Right lobe of liver (tissue), 6 donors: ENCODE results near the gene APOL2. TPM values are rescaled to one million over a fixed set of nuclear protein-coding genes. Genes with fewer than 3 reads are reported as not detected.

ENCODE experiments used
- ATAC-seq, 4 donors: fragments of 200-7000 bp; cut with Tn5 transposase; one replicate each; pipeline ENCODE4 v1.9.1; 2020; ENCODE audit warnings: mild to moderate bottlenecking in 4 of 4, moderate library complexity in 4 of 4
- DNase-seq, 3 donors: peaks; one replicate each; pipeline ENCODE4 v3.0.0-alpha.2; 2020
- H3K27ac ChIP-seq, 3 donors: fragments of 200-600 bp; one replicate each; pipeline ENCODE4 v1.8.0; 2022
- H3K27me3 ChIP-seq, 2 donors: fragments of 200-600 bp; one replicate each; pipeline ENCODE4 v1.8.0; 2022
- H3K36me3 ChIP-seq, 4 donors: fragments of 200-600 bp; sonication (generic) in 1 of 4; one replicate each; pipeline versions ENCODE4 v1.5.1 to v1.8.0; 2017 to 2022; ENCODE audit warnings: control low read depth in 1 of 4
- H3K4me1 ChIP-seq, 4 donors: fragments of 200-600 bp; sonication (generic) in 1 of 4; one replicate each; pipeline versions ENCODE4 v1.5.1 to v1.8.0; 2017 to 2022; ENCODE audit warnings: control low read depth in 1 of 4
- H3K4me3 ChIP-seq, 3 donors: fragments of 200-600 bp; one replicate each; pipeline ENCODE4 v1.8.0; 2022
- H3K9me3 ChIP-seq, 4 donors: fragments of 200-600 bp; sonication (generic) in 1 of 4; one replicate each; pipeline versions ENCODE4 v1.5.1 to v1.8.0; 2017 to 2022; ENCODE audit warnings: control low read depth in 1 of 4
- CTCF ChIP-seq, 4 donors: fragments of 200-600 bp in 3 of 4; fragments of 450-650 bp in 1 of 4; IDR thresholded peaks; one replicate each; pipeline versions ENCODE4 v1.5.1 to v1.8.0; 2016 to 2022; ENCODE audit warnings: antibody characterized with exemption in 4 of 4, mild to moderate bottlenecking in 2 of 4
- POLR2A ChIP-seq: fragments of 450-650 bp; IDR thresholded peaks from one replicate; pipeline ENCODE4 v1.6.1; 2017; ENCODE audit warnings: antibody characterized with exemption, mild to moderate bottlenecking
- WGBS: methylation state at CpG from one replicate; pipeline ENCODE4 v1.1.6; 2018; ENCODE audit warnings: low coverage, low lambda C conversion rate; ENCODE audit not compliant: insufficient coverage; ENCODE audit errors: missing lambda C conversion rate; 5-methylcytosine and 5-hydroxymethylcytosine counted together
- intact Hi-C, 2 donors: fragments of 100-400 bp; cut with DNase I; formaldehyde crosslinking; loops; one replicate each; pipeline versions ENCODE4 v1.11.2 to v1.14.1; 2022
- microRNA-seq, 2 donors: library from miRNA; unstranded; fragments of <30 nt; microRNA quantifications; one replicate each; pipeline ENCODE4, GENCODE V29; 2019 to 2020
- small RNA-seq, 2 experiments: library from RNA; depleted of rRNA; stranded (forward); fragments of <200 nt; gene quantifications; one replicate each; pipeline ENCODE3, GENCODE V24; 2016
- total RNA-seq, 6 experiments: library from RNA; depleted of rRNA in 2 of 6; stranded (reverse); fragments of >200 nt in 2 of 6; fragmentation: NEBNext Ultra II Directional in 3 of 6; extraction: Animal tissue kit (Norgen Biotek cat#: 25700) in 3 of 6; gene quantifications; one replicate each; pipeline versions ENCODE4 v1.1.0 to v1.2.4, GENCODE V29; 2016 to 2023
- donor health status: DM: no; HTN: yes; CAD: no.
- donor health status: DM: no; HTN: no; CAD: no.
- donor health status: DM: no; HTN: no; CAD: no.
- donor health status: DM: no; HTN: yes; CAD: no.
- donor health status: DM: no; HTN: yes; CAD: no.

Gene APOL2
- total RNA-seq, 6 experiments from 2014 or later = 40.8 to 121 (median 57.5) TPM

DNA sequence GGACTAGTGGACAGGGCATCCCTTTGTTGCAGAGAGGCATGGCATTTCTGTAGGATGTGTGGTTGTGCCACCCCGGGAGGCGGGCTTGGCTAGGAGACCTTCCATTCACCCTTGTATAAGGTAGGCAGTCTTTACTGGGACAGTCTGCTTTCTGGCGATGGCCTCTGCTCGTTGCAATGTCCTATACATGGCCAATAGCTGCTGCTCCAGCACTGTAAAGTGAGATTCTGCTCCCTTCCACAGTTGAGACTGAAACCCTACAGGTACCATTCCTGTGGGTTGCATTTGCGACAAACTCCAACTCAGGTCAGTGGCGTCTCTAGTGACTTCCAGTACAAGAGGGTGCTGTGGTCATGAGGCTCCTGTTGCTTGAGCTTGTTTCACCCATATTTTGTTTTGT lies 58.4 kb downstream of the APOL2 start:
- no CpG with 5 or more reads among the region's 6 CpGs for WGBS
- ATAC-seq (no peak), DNase-seq (no peak)
- no peaks in the 10 kb centered on the region for H3K9me3 ChIP-seq
- H3K4me1 ChIP-seq = peaks cover 0 to 4% (median 0%) of the 10 kb centered on the region in 4 donors
- intact Hi-C loops = loop anchor here (5.0 kb wide), 2 partner anchors 34 to 39 kb away; no protein-coding TSS in a partner anchor
- H3K36me3 ChIP-seq = no peaks in the 10 kb centered on the region
- H3K4me3 ChIP-seq = no peak overlapping the region
- H3K27ac ChIP-seq = no peak overlapping the region
- TF ChIP-seq POLR2A = no peak
- no peak for TF ChIP-seq CTCF (IDR thresholded peaks at IDR 0.05)
- H3K27me3 ChIP-seq = no peaks in the 10 kb centered on the region

DNA sequence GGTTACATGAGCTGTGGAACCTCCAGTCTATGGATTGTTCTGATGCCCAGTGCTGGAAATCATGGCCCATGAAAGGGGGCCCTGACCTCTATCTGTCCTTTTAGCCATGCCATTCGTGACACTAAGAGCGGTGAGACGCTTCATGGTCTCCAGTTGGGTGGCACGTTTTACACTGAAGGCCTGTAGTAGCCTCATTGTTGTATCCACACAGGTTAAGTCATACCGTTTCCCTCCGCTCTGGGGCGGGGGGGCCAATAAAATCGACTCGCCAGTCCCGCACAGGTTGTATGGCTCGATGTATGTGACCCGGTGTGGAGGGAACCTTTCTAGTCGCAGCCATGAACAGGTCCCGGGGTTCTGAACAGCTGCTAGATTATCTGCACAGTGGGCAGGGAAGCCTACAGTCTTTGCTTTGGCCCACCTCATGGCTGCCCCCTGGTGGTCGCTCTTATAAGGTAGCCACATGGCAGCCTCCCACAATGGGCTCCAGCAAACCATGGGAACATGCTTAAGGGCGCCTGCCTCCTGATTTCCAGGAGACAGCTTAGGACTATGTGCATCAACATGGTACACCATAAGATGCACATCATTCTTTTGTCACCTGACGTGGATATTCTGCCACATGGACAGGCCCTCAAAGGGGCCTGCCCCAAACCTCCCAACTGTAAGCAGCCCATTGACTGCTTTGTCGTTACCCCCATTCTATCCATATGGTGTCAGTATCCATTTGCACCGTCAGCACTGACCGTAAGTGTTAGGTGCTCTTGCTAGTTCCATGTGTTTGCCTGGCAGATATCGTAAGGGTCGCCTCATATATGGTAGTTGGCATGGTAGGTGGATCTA lies 59.1 kb downstream of the APOL2 start:
- DNase-seq (peak; percentile 86 to 87 (median 87)), ATAC-seq (peak; percentile 95 to 99 (median 97))
- intact Hi-C loops = loop anchor here (5.0 kb wide), 2 partner anchors 33 to 38 kb away; no protein-coding TSS in a partner anchor
- Histone ChIP-seq H3K36me3 (no peaks in the 10 kb centered on the region), H3K27ac (no peak overlapping the region), H3K4me1 (peaks cover 0 to 4% (median 0%) of the 10 kb centered on the region in 4 donors), H3K27me3 (no peaks in the 10 kb centered on the region), H3K4me3 (no peak overlapping the region), H3K9me3 (no peaks in the 10 kb centered on the region)
- TF ChIP-seq CTCF (IDR thresholded peaks at IDR 0.05) (peak; percentile 84 to 95 (median 92)), POLR2A (no peak)
- whole genome bisulfite sequencing = 77% methylated on average over 10 of the region's 22 CpGs

GRCh38 chr22:36177160-36177559 lies 62.2 kb downstream of the APOL2 start:
- WGBS = 86% methylated on average over 2 of the region's 3 CpGs

More at GRCh38 chr22:36177160-36177559, 62.2 kb downstream of the APOL2 start:
- Histone ChIP-seq H3K27ac (no peak overlapping the region), H3K36me3 (no peaks in the 10 kb centered on the region), H3K9me3 (no peaks in the 10 kb centered on the region), H3K4me3 (no peak overlapping the region), H3K4me1 (peaks cover 0 to 4% (median 0%) of the 10 kb centered on the region in 4 donors), H3K27me3 (no peaks in the 10 kb centered on the region)
- DNase-seq (no peak), ATAC-seq (no peak)
- intact Hi-C loops = no loop called here
- TF ChIP-seq CTCF (IDR thresholded peaks at IDR 0.05) = no peak
- no peak for TF ChIP-seq POLR2A

Small RNA genes lying within 50 kb of the gene (microRNA-seq; reads per million reads assigned to microRNA genes)
- gene MIR6819 = 0 to 0.29 reads per million in 2 donors

Small RNA genes lying within 50 kb of the gene (small RNA-seq; reads per million reads assigned to genes)
- 0 reads per million in 2 experiments for gene MIR6819

Other genes starting within 250 kb of the APOL2 start
- gene RBFOX2, start 210.7 kb downstream of the APOL2 start, total RNA-seq = 10 to 100 TPM; 23.9 to 36.5 (median 29.5) TPM
- gene APOL3, start 78.8 kb downstream of the APOL2 start, total RNA-seq = 10 to 100 TPM; 21.7 to 80.5 (median 30.2) TPM
- 1 to 10 TPM in 4 of 6 experiments, not detected in 2; 1.1 to 1.6 (median 1.4) TPM for gene APOL4, start 37.7 kb downstream of the APOL2 start, total RNA-seq
- gene APOL1, start 13.6 kb upstream of the APOL2 start, total RNA-seq = 100 to 1,000 TPM in 5 of 6 experiments, 10 to 100 TPM in 1; 85.1 to 299 (median 119) TPM
- 100 to 1,000 TPM; 168 to 435 (median 222) TPM for gene MYH9, start 148.4 kb upstream of the APOL2 start, total RNA-seq
- gene TXN2, start 242.1 kb upstream of the APOL2 start, total RNA-seq = 10 to 100 TPM; 56.0 to 94.8 (median 67.2) TPM